Measurements from ENCODE around the gene THSD7B. TPM values are rescaled to one million over a fixed set of nuclear protein-coding genes. Genes with fewer than 3 reads are reported as not detected.

Gene THSD7B
- polyA plus RNA-seq, 2 of the 4 experiments (the other 2 are of a cell fraction), result not detected

- no peak overlapping the region for H3K4me2 ChIP-seq
- H3K4me3 ChIP-seq, result no peak overlapping the region
- H3K27ac ChIP-seq, result no peak overlapping the region
- ATAC-seq (no peak), DNase-seq (ENCODE audit: low read depth in 1 of 2, low spot score in 1 of 2) (no peak), FAIRE-seq (no peak)
- 0% methylated on average over 1 of the region's 1 CpG for WGBS (ENCODE audit: missing lambda C conversion rate)
- H3K9me3 ChIP-seq, result no peaks in the 10 kb centered on the region
- TF ChIP-seq SREBF2 (IDR thresholded peaks at IDR 0.05), result no peak
- H3K4me1 ChIP-seq, result no peaks in the 10 kb centered on the region
- CTCF ChIA-PET, result no interaction called here
- POLR2A ChIA-PET, result no interaction called here
Measured at GRCh38 chr2:137002896-137003295, 237.6 kb downstream of the THSD7B start.

- no peak for TF ChIP-seq HOXB5 (CRISPR knock-in tag; IDR thresholded peaks at IDR 0.05)
- TF ChIP-seq RNF2 (IDR thresholded peaks at IDR 0.05; ENCODE audit: borderline replicate concordance, low read depth), result no peak
- TF ChIP-seq ELK1 (IDR thresholded peaks at IDR 0.05; ENCODE audit: low read depth, low read length), result no peak
- no peak for TF ChIP-seq NR3C1 (IDR thresholded peaks at IDR 0.05)
- TF ChIP-seq CHD4 (IDR thresholded peaks at IDR 0.05; ENCODE audit: borderline replicate concordance), result no peak
- no peak for TF ChIP-seq KDM5A (IDR thresholded peaks at IDR 0.05)
- TF ChIP-seq JUNB (IDR thresholded peaks at IDR 0.05), result no peak
- TF ChIP-seq NPAS2 (CRISPR knock-in tag; IDR thresholded peaks at IDR 0.05; ENCODE audit: borderline replicate concordance), result no peak
- no peak for TF ChIP-seq HMGXB4 (CRISPR knock-in tag; IDR thresholded peaks at IDR 0.05; ENCODE audit: borderline replicate concordance)
- no peak for TF ChIP-seq EP300 (IDR thresholded peaks at IDR 0.05)
- POLR2A ChIA-PET, result no interaction called here
Measured at GRCh38 chr2:137005210-137005609, 239.9 kb downstream of the THSD7B start.

GRCh38 chr2:137007938-137008337 lies 242.6 kb downstream of the THSD7B start:
- no peak for FAIRE-seq
- no peaks in the 10 kb centered on the region for H3K4me1 ChIP-seq
- TF ChIP-seq HOXA7 (CRISPR knock-in tag; IDR thresholded peaks at IDR 0.05) (no peak), ZSCAN20 (CRISPR knock-in tag; IDR thresholded peaks at IDR 0.05) (no peak), HOXB5 (CRISPR knock-in tag; IDR thresholded peaks at IDR 0.05) (no peak), FOSB (CRISPR knock-in tag; IDR thresholded peaks at IDR 0.05) (no peak), CEBPB (IDR thresholded peaks at IDR 0.05) (no peak), NPAS2 (CRISPR knock-in tag; IDR thresholded peaks at IDR 0.05; ENCODE audit: borderline replicate concordance) (no peak), PHF8 (IDR thresholded peaks at IDR 0.05; ENCODE audit: borderline replicate concordance, low read depth) (no peak), HDAC2 (IDR thresholded peaks at IDR 0.05) (no peak), RNF2 (IDR thresholded peaks at IDR 0.05; ENCODE audit: borderline replicate concordance, low read depth) (no peak), CBX2 (IDR thresholded peaks at IDR 0.05; ENCODE audit: borderline replicate concordance, low read depth) (no peak), CHD4 (IDR thresholded peaks at IDR 0.05; ENCODE audit: borderline replicate concordance) (no peak), RCOR1 (IDR thresholded peaks at IDR 0.05; ENCODE audit: low read depth, low read length) (no peak)
- H3K4me3 ChIP-seq, result no peak overlapping the region
- H3K9me3 ChIP-seq, result no peaks in the 10 kb centered on the region
- H3K4me2 ChIP-seq, result no peak overlapping the region
- CTCF ChIA-PET, result no interaction called here
- DNase-seq (ENCODE audit: low read depth in 1 of 2, low spot score in 1 of 2), result no peak
- POLR2A ChIA-PET, result no interaction called here
- H3K27ac ChIP-seq, result no peak overlapping the region
- ATAC-seq, result no peak

More at GRCh38 chr2:137005210-137005609, 239.9 kb downstream of the THSD7B start:
- ATAC-seq (no peak), DNase-seq (ENCODE audit: low read depth in 1 of 2, low spot score in 1 of 2) (no peak), FAIRE-seq (no peak)
- CTCF ChIA-PET, result interaction anchor here (1.4 kb wide), 1 partner anchor 15 kb away, joined by 3 read pairs; no protein-coding TSS in a partner anchor
- H3K4me1 ChIP-seq, result no peaks in the 10 kb centered on the region
- H3K4me3 ChIP-seq, result no peak overlapping the region
- 6% methylated on average over 2 of the region's 2 CpGs for WGBS (ENCODE audit: missing lambda C conversion rate)
- no peak overlapping the region for H3K4me2 ChIP-seq
- no peaks in the 10 kb centered on the region for H3K9me3 ChIP-seq
- no peak overlapping the region for H3K27ac ChIP-seq

- WGBS (ENCODE audit: missing lambda C conversion rate), result 5% methylated on average over 2 of the region's 2 CpGs
- CTCF ChIA-PET, result no interaction called here
- H3K27ac ChIP-seq, result no peak overlapping the region
- TF ChIP-seq GATA3 (IDR thresholded peaks at IDR 0.05; ENCODE audit: borderline replicate concordance) (no peak), HOXB5 (CRISPR knock-in tag; IDR thresholded peaks at IDR 0.05) (no peak), KDM1A (IDR thresholded peaks at IDR 0.05; ENCODE audit: low read depth) (no peak), REST (IDR thresholded peaks at IDR 0.05) (no peak), POLR2A (IDR thresholded peaks at IDR 0.05; ENCODE audit: low read length) (no peak), JUNB (IDR thresholded peaks at IDR 0.05) (no peak), TP53 (CRISPR knock-in tag; IDR thresholded peaks at IDR 0.05) (no peak), ZFP36 (IDR thresholded peaks at IDR 0.05; ENCODE audit: borderline replicate concordance, partially characterized antibody) (no peak), NPAS2 (CRISPR knock-in tag; IDR thresholded peaks at IDR 0.05; ENCODE audit: borderline replicate concordance) (no peak)
Measured at GRCh38 chr2:137009953-137010352, 244.6 kb downstream of the THSD7B start.

More at GRCh38 chr2:137009953-137010352, 244.6 kb downstream of the THSD7B start:
- Histone ChIP-seq H3K4me3 (no peak overlapping the region), H3K9me3 (no peaks in the 10 kb centered on the region), H3K4me1 (no peaks in the 10 kb centered on the region), H3K4me2 (no peak overlapping the region)
- no peak for FAIRE-seq
- no peak for DNase-seq (ENCODE audit: low read depth in 1 of 2, low spot score in 1 of 2)
- ATAC-seq, result no peak
- POLR2A ChIA-PET, result no interaction called here
